ENCODE results near the gene TBC1D22B. TPM values are rescaled to one million over a fixed set of nuclear protein-coding genes. Genes with fewer than 3 reads are reported as not detected.
"Not testable (repeated sequence)": the region's sequence is repeated elsewhere in the genome, so short reads cannot be mapped to it uniquely, and the experiment has no call there.

The TBC1D22B gene
- total RNA-seq, 1 experiment from 2014 or later: 12.9 TPM

- Mint-ChIP-seq H3K36me3 (ENCODE audit: insufficient read depth in 1 of 3, low read depth in 3 of 3) (peaks cover 9 to 29% (median 15%) of the 10 kb centered on the region in 3 experiments), H3K9me3 (no peaks in the 10 kb centered on the region), H3K27me3 (ENCODE audit: low read depth) (no peaks in the 10 kb centered on the region), H3K27ac (no peak overlapping the region), H3K4me1 (no peaks in the 10 kb centered on the region), H3K4me3 (no peak overlapping the region)
- H3K27me3 ChIP-seq (ENCODE audit: insufficient read depth, low read length): no peaks in the 10 kb centered on the region
- no peaks in the 10 kb centered on the region for H3K79me2 ChIP-seq (ENCODE audit: insufficient read depth, low read length)
- H2BK12ac ChIP-seq (ENCODE audit: insufficient read length, low read depth, low read length): no peak overlapping the region
- H4K20me1 ChIP-seq (ENCODE audit: control insufficient read depth, insufficient read depth, insufficient read length): no peaks in the 10 kb centered on the region
- H3K4me1 ChIP-seq (ENCODE audit: insufficient read depth, low read length): no peaks in the 10 kb centered on the region; the same call in 1 of the 2 replicates
- H2AK5ac ChIP-seq (ENCODE audit: insufficient read length, low read length): no peak overlapping the region
- no peak overlapping the region for H2BK5ac ChIP-seq (ENCODE audit: insufficient read length, low read length)
- H3K4me2 ChIP-seq (ENCODE audit: insufficient read depth, insufficient read length, low read length): no peak overlapping the region
- H3K18ac ChIP-seq (ENCODE audit: insufficient read length, low read depth, low read length): no peak overlapping the region
- no peak overlapping the region for H4K91ac ChIP-seq (ENCODE audit: insufficient read length, low read depth, low read length)
- no peak overlapping the region for H3K14ac ChIP-seq (ENCODE audit: insufficient read depth, low read length)
- no peak overlapping the region for H3K23ac ChIP-seq (ENCODE audit: insufficient read length, low read depth, low read length)
- no peak overlapping the region for H2BK20ac ChIP-seq (ENCODE audit: low read depth, low read length, poor library complexity, severe bottlenecking)
- no peak overlapping the region for H3T11ph ChIP-seq (ENCODE audit: low read length)
- H2BK15ac ChIP-seq (ENCODE audit: low read depth, low read length): no peak overlapping the region
- H3K9ac ChIP-seq (ENCODE audit: extremely low read depth, insufficient read length, low read length): no peak overlapping the region
- no peak for TF ChIP-seq CTCF (conservative IDR thresholded peaks at IDR 0.05)
- H2AFZ ChIP-seq (ENCODE audit: low read length): no peak overlapping the region
- no peak overlapping the region for H3K27ac ChIP-seq (ENCODE audit: insufficient read length, low read depth, low read length)
- no peak overlapping the region for H3K4ac ChIP-seq (ENCODE audit: low read depth, low read length)
- H4K8ac ChIP-seq (replicated peaks; ENCODE audit: insufficient read length, low read depth, low read length): no peak overlapping the region
- no peaks in the 10 kb centered on the region for H3K23me2 ChIP-seq (ENCODE audit: insufficient read length, low read depth, low read length, poor library complexity, severe bottlenecking)
- no peak overlapping the region for H3K56ac ChIP-seq (ENCODE audit: insufficient read length, low read depth, low read length)
- no peak overlapping the region for H2BK120ac ChIP-seq (ENCODE audit: low read depth, low read length, poor library complexity, severe bottlenecking)
- H3K79me1 ChIP-seq (ENCODE audit: insufficient read depth, low read depth, low read length, poor library complexity, severe bottlenecking): no peaks in the 10 kb centered on the region
- no peak overlapping the region for H4K5ac ChIP-seq (ENCODE audit: insufficient read length, low read depth, low read length)
- H3K9me3 ChIP-seq (ENCODE audit: control insufficient read depth, low read depth, low read length): no peaks in the 10 kb centered on the region
- no peak for DNase-seq
These were observed 76.5 kb downstream of the TBC1D22B start for GRCh38 chr6:37334047-37334446.

GRCh38 chr6:37338317-37338716, 80.7 kb downstream of the TBC1D22B start:
- H3K27ac Mint-ChIP-seq; H2AFZ ChIP-seq (ENCODE audit: low read length); H3K56ac ChIP-seq (ENCODE audit: insufficient read length, low read depth, low read length); H3K4ac ChIP-seq (ENCODE audit: low read depth, low read length); H3K79me2 ChIP-seq (ENCODE audit: insufficient read depth, low read length); H3K23me2 ChIP-seq (ENCODE audit: insufficient read length, low read depth, low read length, poor library complexity, severe bottlenecking); H3K4me1 ChIP-seq (ENCODE audit: insufficient read depth, low read length); DNase-seq; H3T11ph ChIP-seq (ENCODE audit: low read length); H3K4me1 Mint-ChIP-seq; H3K4me2 ChIP-seq (ENCODE audit: insufficient read depth, insufficient read length, low read length); H3K18ac ChIP-seq (ENCODE audit: insufficient read length, low read depth, low read length); H3K9me3 ChIP-seq (ENCODE audit: control insufficient read depth, low read depth, low read length); H3K36me3 Mint-ChIP-seq (ENCODE audit: insufficient read depth in 1 of 3, low read depth in 3 of 3); H4K20me1 ChIP-seq (ENCODE audit: control insufficient read depth, insufficient read depth, insufficient read length); H2BK12ac ChIP-seq (ENCODE audit: insufficient read length, low read depth, low read length); H3K14ac ChIP-seq (ENCODE audit: insufficient read depth, low read length); H3K9ac ChIP-seq (ENCODE audit: extremely low read depth, insufficient read length, low read length); H3K23ac ChIP-seq (ENCODE audit: insufficient read length, low read depth, low read length); H4K8ac ChIP-seq (replicated peaks; ENCODE audit: insufficient read length, low read depth, low read length); H3K9me3 Mint-ChIP-seq; H4K5ac ChIP-seq (ENCODE audit: insufficient read length, low read depth, low read length); H2BK120ac ChIP-seq (ENCODE audit: low read depth, low read length, poor library complexity, severe bottlenecking); H3K79me1 ChIP-seq (ENCODE audit: insufficient read depth, low read depth, low read length, poor library complexity, severe bottlenecking); H2BK5ac ChIP-seq (ENCODE audit: insufficient read length, low read length); H2BK15ac ChIP-seq (ENCODE audit: low read depth, low read length); H3K27me3 Mint-ChIP-seq (ENCODE audit: low read depth); H2BK20ac ChIP-seq (ENCODE audit: low read depth, low read length, poor library complexity, severe bottlenecking); H2AK5ac ChIP-seq (ENCODE audit: insufficient read length, low read length); H3K27me3 ChIP-seq (ENCODE audit: insufficient read depth, low read length); H3K4me3 Mint-ChIP-seq; H3K27ac ChIP-seq (ENCODE audit: insufficient read length, low read depth, low read length); H4K91ac ChIP-seq (ENCODE audit: insufficient read length, low read depth, low read length): not testable (repeated sequence)
- no CpG with 5 or more reads among the region's 3 CpGs for WGBS (ENCODE audit: extremely low coverage, insufficient read length, low lambda C conversion rate)
